ENCODE results near the gene CALN1.

CALN1 gene

GRCh38 chr7:72411419-72411818 lies 719 bp downstream of the CALN1 start:
- no peak overlapping the region for H3K4me3 ChIP-seq (replicated peaks in 1 of 2; ENCODE audit: low read depth in 2 of 2, low read length in 2 of 2)
- no peak for DNase-seq (ENCODE audit: low read depth in 2 of 2)
- TF ChIP-seq CTCF (IDR thresholded peaks at IDR 0.05; ENCODE audit: low read depth, low read length): no peak

- no peak for TF ChIP-seq CTCF (IDR thresholded peaks at IDR 0.05; ENCODE audit: low read depth, low read length)
- no peak overlapping the region for H3K4me3 ChIP-seq (replicated peaks in 1 of 2; ENCODE audit: low read depth in 2 of 2, low read length in 2 of 2)
- no peak for DNase-seq (ENCODE audit: low read depth in 2 of 2)
Observed at GRCh38 chr7:72409638-72410015, 2.5 kb downstream of the CALN1 start.

GRCh38 chr7:72408966-72409637 lies 3.0 kb downstream of the CALN1 start:
- no peak for TF ChIP-seq CTCF (IDR thresholded peaks at IDR 0.05; ENCODE audit: low read depth, low read length)
- H3K4me3 ChIP-seq (replicated peaks in 1 of 2; ENCODE audit: low read depth in 2 of 2, low read length in 2 of 2): no peak overlapping the region
- no peak for DNase-seq (ENCODE audit: low read depth in 2 of 2)

- TF ChIP-seq CTCF (IDR thresholded peaks at IDR 0.05; ENCODE audit: low read depth, low read length): no peak
- no peak for DNase-seq (ENCODE audit: low read depth in 2 of 2)
- H3K4me3 ChIP-seq (replicated peaks in 1 of 2; ENCODE audit: low read depth in 2 of 2, low read length in 2 of 2): no peak overlapping the region
Observed at GRCh38 chr7:72406820-72407403, 5.2 kb downstream of the CALN1 start.

GRCh38 chr7:72405871-72406270 lies 6.3 kb downstream of the CALN1 start:
- no peak for DNase-seq (ENCODE audit: low read depth in 2 of 2)
- no peak overlapping the region for H3K4me3 ChIP-seq (replicated peaks in 1 of 2; ENCODE audit: low read depth in 2 of 2, low read length in 2 of 2)
- no peak for TF ChIP-seq CTCF (IDR thresholded peaks at IDR 0.05; ENCODE audit: low read depth, low read length)

GRCh38 chr7:72405418-72405817 lies 6.7 kb downstream of the CALN1 start:
- no peak for DNase-seq (ENCODE audit: low read depth in 2 of 2)
- H3K4me3 ChIP-seq (replicated peaks in 1 of 2; ENCODE audit: low read depth in 2 of 2, low read length in 2 of 2): no peak overlapping the region

More at GRCh38 chr7:72405418-72405817, 6.7 kb downstream of the CALN1 start:
- no peak for TF ChIP-seq CTCF (IDR thresholded peaks at IDR 0.05; ENCODE audit: low read depth, low read length)
